Measurements from ENCODE around the gene COA1.
"Not testable (repeated sequence)": the region's sequence is repeated elsewhere in the genome, so short reads cannot be mapped to it uniquely, and the experiment has no call there.

GRCh38 chr7:43673243-43673976 lies 55.9 kb downstream of the COA1 start:
- TF ChIP-seq EP300, CTCF, POLR2A, POLR2AphosphoS5 (IDR thresholded peaks at IDR 0.05): not testable (repeated sequence)

Measured in upper lobe of left lung (tissue), 4 donors.